HEK293T (cell line): ENCODE data around the gene OR2T10.

ENCODE experiments used
- CTCF ChIA-PET: fragments of 350-600 bp; formaldehyde crosslinking; extraction: SDS; loops from one replicate; lab custom pipeline; 2021; ENCODE audit warnings: antibody characterized with exemption, inconsistent platforms; lab: Yijun Ruan, JAX
- POLR2A ChIA-PET: fragments of 350-600 bp; formaldehyde crosslinking; extraction: SDS; loops from one replicate; lab custom pipeline; 2020; ENCODE audit warnings: antibody characterized with exemption, inconsistent platforms; lab: Yijun Ruan, JAX
- DNase-seq: peaks from one replicate; pipeline ENCODE4 v3.0.0; 2012; ENCODE audit warnings: mixed read lengths; ENCODE audit errors: extremely low spot score
- ARNT ChIP-seq: fragments of 450-650 bp; IDR thresholded peaks from 2 replicates; pipeline ENCODE4 v1.6.1; 2017; ENCODE audit warnings: mild to moderate bottlenecking
- BHLHE40 ChIP-seq: fragments of 450-650 bp; IDR thresholded peaks from 2 replicates; pipeline ENCODE4 v1.6.1; 2016; ENCODE audit warnings: mild to moderate bottlenecking, moderate library complexity, borderline replicate concordance
- CTBP1 ChIP-seq: fragments of 450-650 bp; IDR thresholded peaks from 2 replicates; pipeline ENCODE4 v1.6.1; 2016; ENCODE audit warnings: borderline replicate concordance
- ELF4 ChIP-seq: fragments of 450-650 bp; IDR thresholded peaks from 2 replicates; pipeline ENCODE4 v1.6.1; 2017; ENCODE audit warnings: antibody characterized with exemption
- FOXA1 ChIP-seq: fragments of 450-650 bp; IDR thresholded peaks from 2 replicates; pipeline ENCODE4 v1.6.1; 2016; ENCODE audit warnings: mild to moderate bottlenecking
- FOXK2 ChIP-seq: fragments of 450-650 bp; IDR thresholded peaks from 2 replicates; pipeline ENCODE4 v1.6.1; 2016; ENCODE audit warnings: mild to moderate bottlenecking
- FOXM1 ChIP-seq: fragments of 450-650 bp; IDR thresholded peaks from 2 replicates; pipeline ENCODE4 v1.6.1; 2017; ENCODE audit warnings: mild to moderate bottlenecking, borderline replicate concordance
- HDGF ChIP-seq: fragments of 450-650 bp; IDR thresholded peaks from 2 replicates; pipeline ENCODE4 v1.6.1; 2017; ENCODE audit warnings: antibody characterized with exemption, borderline replicate concordance
- L3MBTL2 ChIP-seq: fragments of 450-650 bp; conservative IDR thresholded peaks from 2 replicates; pipeline ENCODE4 v1.6.1; 2016; ENCODE audit warnings: mild to moderate bottlenecking
- LEF1 ChIP-seq: fragments of 450-650 bp; IDR thresholded peaks from 2 replicates; pipeline ENCODE4 v1.6.1; 2017; ENCODE audit warnings: mild to moderate bottlenecking, borderline replicate concordance
- NFRKB ChIP-seq: fragments of 450-650 bp; IDR thresholded peaks from 2 replicates; pipeline ENCODE4 v1.6.1; 2016; ENCODE audit warnings: mild to moderate bottlenecking, moderate library complexity
- PKNOX1 ChIP-seq: fragments of 450-650 bp; IDR thresholded peaks from 2 replicates; pipeline ENCODE4 v1.6.1; 2016
- SP1 ChIP-seq: fragments of 450-650 bp; IDR thresholded peaks from 2 replicates; pipeline ENCODE4 v1.6.1; 2017
- SUZ12 ChIP-seq: fragments of 450-650 bp; IDR thresholded peaks from 2 replicates; pipeline ENCODE4 v1.6.1; 2016; ENCODE audit warnings: mild to moderate bottlenecking
- TARDBP ChIP-seq: fragments of 450-650 bp; IDR thresholded peaks from 2 replicates; pipeline ENCODE4 v1.6.1; 2016
- ZNF384 ChIP-seq: fragments of 450-650 bp; IDR thresholded peaks from 2 replicates; pipeline ENCODE4 v1.6.1; 2016

OR2T10 gene

GRCh38 chr1:248618119-248618518, 20.6 kb upstream of the OR2T10 start:
- ChIA-PET POLR2A (no interaction called here), CTCF (no interaction called here)
- no peak for TF ChIP-seq BHLHE40
- TF ChIP-seq HDGF = no peak
- TF ChIP-seq L3MBTL2 = no peak
- TF ChIP-seq FOXM1 = no peak
- no peak for TF ChIP-seq PKNOX1
- TF ChIP-seq ELF4 = no peak
- TF ChIP-seq FOXK2 = no peak
- TF ChIP-seq SP1 = no peak
- no peak for TF ChIP-seq NFRKB
- TF ChIP-seq TARDBP = no peak
- TF ChIP-seq SUZ12 = no peak
- TF ChIP-seq ARNT = no peak
- no peak for TF ChIP-seq LEF1
- TF ChIP-seq CTBP1 = no peak
- TF ChIP-seq ZNF384 = no peak
- DNase-seq = no peak

- ChIA-PET CTCF (no interaction called here), POLR2A (no interaction called here)
- DNase-seq = no peak
- TF ChIP-seq FOXA1 (no peak), L3MBTL2 (no peak), LEF1 (no peak), ELF4 (no peak), PKNOX1 (no peak), NFRKB (no peak), FOXM1 (no peak), CTBP1 (no peak), FOXK2 (no peak), HDGF (no peak), ARNT (no peak)
Measured at GRCh38 chr1:248613742-248614141, 16.2 kb upstream of the OR2T10 start.

GRCh38 chr1:248611883-248612414, 14.4 kb upstream of the OR2T10 start:
- CTCF ChIA-PET = no interaction called here
- DNase-seq = no peak
- TF ChIP-seq ELF4 (no peak), BHLHE40 (no peak), LEF1 (no peak), CTBP1 (no peak), SUZ12 (no peak), FOXA1 (no peak), FOXK2 (no peak), L3MBTL2 (no peak), FOXM1 (no peak), PKNOX1 (no peak), HDGF (no peak), NFRKB (no peak), ARNT (no peak)
- POLR2A ChIA-PET = no interaction called here

GRCh38 chr1:248610301-248610700, 12.8 kb upstream of the OR2T10 start:
- no peak for DNase-seq
- ChIA-PET POLR2A (no interaction called here), CTCF (no interaction called here)
- TF ChIP-seq NFRKB = no peak
- TF ChIP-seq FOXM1 = no peak
- TF ChIP-seq FOXK2 = no peak
- TF ChIP-seq BHLHE40 = no peak
- TF ChIP-seq CTBP1 = no peak
- TF ChIP-seq LEF1 = no peak
- no peak for TF ChIP-seq TARDBP
- no peak for TF ChIP-seq PKNOX1
- no peak for TF ChIP-seq SUZ12
- TF ChIP-seq ZNF384 = no peak
- TF ChIP-seq ARNT = no peak
- TF ChIP-seq SP1 = no peak
- TF ChIP-seq FOXA1 = no peak
- TF ChIP-seq L3MBTL2 = no peak
- TF ChIP-seq ELF4 = no peak
- no peak for TF ChIP-seq HDGF

- ChIA-PET CTCF (no interaction called here), POLR2A (no interaction called here)
- TF ChIP-seq FOXK2 (no peak), SP1 (no peak), PKNOX1 (no peak), ARNT (no peak)
- DNase-seq = no peak
Measured at GRCh38 chr1:248599396-248599795, 1.9 kb upstream of the OR2T10 start.

GRCh38 chr1:248596615-248597014, 885 bp downstream of the OR2T10 start:
- ChIA-PET POLR2A (no interaction called here), CTCF (no interaction called here)
- TF ChIP-seq L3MBTL2 (no peak), SUZ12 (no peak), SP1 (no peak), ARNT (no peak), PKNOX1 (no peak), LEF1 (no peak), HDGF (no peak), ELF4 (no peak), ZNF384 (no peak), CTBP1 (no peak), FOXM1 (no peak), TARDBP (no peak), FOXK2 (no peak)
- no peak for DNase-seq
